ENCODE data around the gene SRSF12. TPM values are rescaled to one million over a fixed set of nuclear protein-coding genes. Genes with fewer than 3 reads are reported as not detected.
"Not testable (repeated sequence)": the region's sequence is repeated elsewhere in the genome, so short reads cannot be mapped to it uniquely, and the experiment has no call there.

The SRSF12 gene
- total and polyA plus RNA-seq, 3 donors from 2014 or later, result 14.7 to 30.1 (median 21.7) TPM

GRCh38 chr6:89138173-89138572 lies 20.3 kb upstream of the SRSF12 start:
- TF ChIP-seq POLR2A (IDR thresholded peaks at IDR 0.05) (no peak), CTCF (IDR thresholded peaks at IDR 0.05) (no peak)
- Histone ChIP-seq H3K9me3 (no peaks in the 10 kb centered on the region), H3K4me1 (no peaks in the 10 kb centered on the region), H3K4me3 (no peak overlapping the region), H3K36me3 (ENCODE audit: low read depth, missing control alignments) (no peaks in the 10 kb centered on the region), H3K27me3 (no peaks in the 10 kb centered on the region), H3K27ac (no peak overlapping the region)
- no peak for DNase-seq
- intact Hi-C loops (cut with DNase I; ENCODE audit: low total_unique reads), result no loop called here
- WGBS, 2 donors, result 67 to 71% methylated on average over 2 of the region's 2 CpGs

- Histone ChIP-seq H3K9me3 (no peaks in the 10 kb centered on the region), H3K36me3 (ENCODE audit: low read depth, missing control alignments) (no peaks in the 10 kb centered on the region), H3K27ac (no peak overlapping the region), H3K4me3 (no peak overlapping the region), H3K27me3 (no peaks in the 10 kb centered on the region), H3K4me1 (no peaks in the 10 kb centered on the region)
- intact Hi-C loops (cut with DNase I; ENCODE audit: low total_unique reads), result no loop called here
- TF ChIP-seq CTCF (IDR thresholded peaks at IDR 0.05), result no peak
- TF ChIP-seq POLR2A (IDR thresholded peaks at IDR 0.05), result no peak
- 75 to 84% methylated on average over 3 of the region's 3 CpGs for WGBS, 2 donors
- no peak for DNase-seq
Observed at GRCh38 chr6:89134723-89135122, 16.9 kb upstream of the SRSF12 start.

GRCh38 chr6:89133981-89134380 lies 16.1 kb upstream of the SRSF12 start:
- H3K27ac ChIP-seq, result no peak overlapping the region
- H3K36me3 ChIP-seq (ENCODE audit: low read depth, missing control alignments), result no peaks in the 10 kb centered on the region
- intact Hi-C loops (cut with DNase I; ENCODE audit: low total_unique reads), result no loop called here
- TF ChIP-seq POLR2A (IDR thresholded peaks at IDR 0.05) (no peak), CTCF (IDR thresholded peaks at IDR 0.05) (no peak)
- H3K9me3 ChIP-seq, result no peaks in the 10 kb centered on the region
- H3K4me1 ChIP-seq, result no peaks in the 10 kb centered on the region
- no peak overlapping the region for H3K4me3 ChIP-seq
- DNase-seq, result no peak
- H3K27me3 ChIP-seq, result no peaks in the 10 kb centered on the region
- WGBS, 2 donors, result 78 to 85% methylated on average over 9 of the region's 9 CpGs

GRCh38 chr6:89132057-89132456 lies 14.2 kb upstream of the SRSF12 start:
- WGBS, 2 donors, result 86 to 88% methylated on average over 2 of the region's 2 CpGs
- intact Hi-C loops (cut with DNase I; ENCODE audit: low total_unique reads), result no loop called here
- Histone ChIP-seq H3K4me1 (no peaks in the 10 kb centered on the region), H3K27me3 (no peaks in the 10 kb centered on the region), H3K36me3 (ENCODE audit: low read depth, missing control alignments) (no peaks in the 10 kb centered on the region), H3K9me3 (no peaks in the 10 kb centered on the region), H3K4me3 (no peak overlapping the region), H3K27ac (no peak overlapping the region)
- no peak for DNase-seq
- TF ChIP-seq POLR2A (IDR thresholded peaks at IDR 0.05) (no peak), CTCF (IDR thresholded peaks at IDR 0.05) (no peak)

- no peaks in the 10 kb centered on the region for H3K36me3 ChIP-seq (ENCODE audit: low read depth, missing control alignments)
- H3K27ac ChIP-seq, result no peak overlapping the region
- TF ChIP-seq CTCF (IDR thresholded peaks at IDR 0.05), result no peak
- no peak for TF ChIP-seq POLR2A (IDR thresholded peaks at IDR 0.05)
- no peak overlapping the region for H3K4me3 ChIP-seq
- 95 to 98% methylated on average over 3 of the region's 3 CpGs for WGBS, 2 donors
- H3K4me1 ChIP-seq, result no peaks in the 10 kb centered on the region
- H3K27me3 ChIP-seq, result no peaks in the 10 kb centered on the region
- H3K9me3 ChIP-seq, result no peaks in the 10 kb centered on the region
- intact Hi-C loops (cut with DNase I; ENCODE audit: low total_unique reads), result no loop called here
- DNase-seq, result no peak
Observed at GRCh38 chr6:89131599-89131998, 13.7 kb upstream of the SRSF12 start.

GRCh38 chr6:89128256-89128671 lies 10.4 kb upstream of the SRSF12 start:
- H3K4me1 ChIP-seq; H3K36me3 ChIP-seq (ENCODE audit: low read depth, missing control alignments); H3K4me3 ChIP-seq; H3K9me3 ChIP-seq; DNase-seq; H3K27ac ChIP-seq; H3K27me3 ChIP-seq: not testable (repeated sequence)
- 74 to 77% methylated on average over 2 of the region's 2 CpGs for WGBS, 2 donors
- intact Hi-C loops (cut with DNase I; ENCODE audit: low total_unique reads), result loop anchor here (10.0 kb wide), 1 partner anchor 117 kb away; no protein-coding TSS in a partner anchor

All from testis (tissue), 3 donors.